GM10266 (cell line): ENCODE results near the gene IL15RA.
"Not testable (repeated sequence)": the region's sequence is repeated elsewhere in the genome, so short reads cannot be mapped to it uniquely, and the experiment has no call there.

ENCODE experiments used
- DNase-seq: peaks from one replicate; pipeline ENCODE4 v3.0.0; 2012; ENCODE audit errors: extremely low spot score
- TF ChIP-seq, protein P1 (sequence below): IDR thresholded peaks from 2 replicates; pipeline ENCODE4 v1.5.1; 2012; ENCODE audit warnings: mild to moderate bottlenecking, low read depth; ENCODE audit not compliant: control insufficient read depth, insufficient read depth; ENCODE audit errors: missing control alignments

Gene IL15RA

DNA sequence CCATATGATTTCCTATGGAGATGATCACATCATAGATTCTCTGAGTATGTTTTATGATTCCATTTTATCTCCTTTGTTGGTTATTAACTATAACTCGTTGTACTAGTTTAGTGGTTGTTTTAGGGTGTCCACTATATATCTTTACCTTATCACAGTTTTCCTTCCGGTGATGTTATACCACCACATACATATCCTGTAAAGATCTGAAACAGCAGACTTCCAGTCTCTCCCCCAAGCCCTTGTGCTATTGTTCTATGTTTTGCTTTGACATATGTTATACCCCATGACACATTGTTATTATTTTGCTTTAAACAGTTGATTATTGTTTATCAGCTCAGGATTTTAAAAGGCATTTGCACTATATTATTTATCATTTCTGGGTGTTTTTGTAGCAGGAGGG, 7.3 kb downstream of the IL15RA start:
- DNase-seq: no peak
- TF ChIP-seq, protein P1, sequence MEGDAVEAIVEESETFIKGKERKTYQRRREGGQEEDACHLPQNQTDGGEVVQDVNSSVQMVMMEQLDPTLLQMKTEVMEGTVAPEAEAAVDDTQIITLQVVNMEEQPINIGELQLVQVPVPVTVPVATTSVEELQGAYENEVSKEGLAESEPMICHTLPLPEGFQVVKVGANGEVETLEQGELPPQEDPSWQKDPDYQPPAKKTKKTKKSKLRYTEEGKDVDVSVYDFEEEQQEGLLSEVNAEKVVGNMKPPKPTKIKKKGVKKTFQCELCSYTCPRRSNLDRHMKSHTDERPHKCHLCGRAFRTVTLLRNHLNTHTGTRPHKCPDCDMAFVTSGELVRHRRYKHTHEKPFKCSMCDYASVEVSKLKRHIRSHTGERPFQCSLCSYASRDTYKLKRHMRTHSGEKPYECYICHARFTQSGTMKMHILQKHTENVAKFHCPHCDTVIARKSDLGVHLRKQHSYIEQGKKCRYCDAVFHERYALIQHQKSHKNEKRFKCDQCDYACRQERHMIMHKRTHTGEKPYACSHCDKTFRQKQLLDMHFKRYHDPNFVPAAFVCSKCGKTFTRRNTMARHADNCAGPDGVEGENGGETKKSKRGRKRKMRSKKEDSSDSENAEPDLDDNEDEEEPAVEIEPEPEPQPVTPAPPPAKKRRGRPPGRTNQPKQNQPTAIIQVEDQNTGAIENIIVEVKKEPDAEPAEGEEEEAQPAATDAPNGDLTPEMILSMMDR: no peak

DNA sequence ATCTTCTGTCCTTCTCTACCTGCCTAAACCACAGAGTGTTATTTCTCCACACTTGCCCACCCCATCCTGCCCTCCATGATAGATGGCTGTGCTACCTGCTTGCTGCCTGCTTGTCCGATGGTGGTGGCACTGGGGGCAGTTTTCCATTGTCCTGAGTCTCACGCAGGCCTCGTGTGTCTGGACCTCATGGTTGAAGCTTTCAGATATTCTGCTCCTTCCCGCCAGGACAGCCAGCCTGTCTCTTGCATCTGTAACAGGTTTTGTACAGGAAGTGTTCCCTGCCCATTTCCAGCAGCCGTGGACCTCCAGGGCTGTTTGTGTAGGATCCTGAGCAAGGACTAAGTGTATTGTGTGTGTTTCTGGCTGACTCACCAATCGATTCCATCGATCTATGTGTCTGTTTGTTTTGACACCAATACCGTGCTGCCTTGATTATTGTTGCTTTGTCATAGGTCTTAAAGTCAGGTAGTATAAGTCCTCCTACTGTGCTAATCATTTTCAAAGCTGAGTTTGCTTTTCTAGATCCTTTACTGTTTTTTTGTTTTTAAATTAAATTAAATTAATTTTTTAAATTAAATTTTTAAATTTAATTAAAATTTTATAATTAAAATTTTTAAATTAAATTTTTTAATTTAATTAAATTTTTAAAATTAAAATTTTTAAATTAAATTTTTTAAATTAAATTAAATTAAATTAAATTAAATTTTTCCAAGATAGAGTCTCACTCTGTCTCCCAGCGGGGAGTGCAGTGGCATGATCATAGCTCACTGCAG, 8.5 kb downstream of the IL15RA start:
- no peak for DNase-seq
- TF ChIP-seq, protein P1: no peak

DNA sequence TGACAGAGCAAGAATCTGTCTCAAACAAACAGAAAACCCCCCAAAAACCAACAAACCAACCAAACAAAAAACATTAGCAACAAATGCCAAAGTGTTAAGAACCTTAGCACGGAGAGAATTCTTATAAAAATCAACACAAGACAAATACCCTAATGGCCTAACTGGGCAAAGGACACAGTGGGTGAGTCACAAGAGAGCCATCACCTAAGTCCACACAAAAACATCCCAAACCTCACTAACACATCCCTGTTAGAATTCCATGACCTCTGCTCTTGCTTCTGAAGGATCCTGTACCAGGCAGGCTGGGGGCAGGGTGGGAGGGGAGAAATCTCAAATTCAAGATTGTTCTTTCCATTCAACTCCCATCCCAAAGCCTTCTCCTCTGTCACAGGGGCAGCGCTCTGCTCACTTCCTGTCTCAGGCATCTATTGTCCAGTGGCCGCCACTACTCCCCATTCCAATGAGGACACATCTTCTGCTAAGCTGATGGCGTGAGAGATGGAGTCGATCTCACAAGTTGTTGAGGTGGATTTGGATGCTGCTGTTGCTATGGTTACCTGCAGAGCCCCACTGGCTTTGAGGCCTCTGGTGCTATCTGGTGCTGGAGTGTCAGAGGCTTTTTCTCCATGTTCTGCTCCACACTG, 9.2 kb downstream of the IL15RA start:
- no peak for DNase-seq
- TF ChIP-seq, protein P1: no peak

DNA sequence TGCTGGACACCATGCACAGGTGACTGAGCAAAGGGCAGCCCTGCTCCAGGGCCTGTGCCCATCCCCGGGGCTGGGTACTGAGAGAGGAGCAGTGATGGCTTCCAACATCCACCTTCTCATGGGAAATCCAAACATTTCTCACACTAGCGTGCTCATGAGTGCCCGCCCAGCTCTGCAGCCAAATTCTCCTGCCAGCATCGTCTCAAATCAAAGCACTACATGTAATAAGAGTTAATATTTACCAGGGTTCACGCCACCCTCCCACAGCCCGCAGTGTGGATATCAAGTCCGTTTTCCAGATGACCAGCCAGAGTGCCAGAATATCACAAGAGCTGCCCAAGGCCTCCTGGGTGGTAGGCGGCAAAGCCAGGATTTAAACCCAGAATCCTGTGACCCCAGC, 12.1 kb downstream of the IL15RA start:
- DNase-seq: no peak
- TF ChIP-seq, protein P1: no peak

DNA sequence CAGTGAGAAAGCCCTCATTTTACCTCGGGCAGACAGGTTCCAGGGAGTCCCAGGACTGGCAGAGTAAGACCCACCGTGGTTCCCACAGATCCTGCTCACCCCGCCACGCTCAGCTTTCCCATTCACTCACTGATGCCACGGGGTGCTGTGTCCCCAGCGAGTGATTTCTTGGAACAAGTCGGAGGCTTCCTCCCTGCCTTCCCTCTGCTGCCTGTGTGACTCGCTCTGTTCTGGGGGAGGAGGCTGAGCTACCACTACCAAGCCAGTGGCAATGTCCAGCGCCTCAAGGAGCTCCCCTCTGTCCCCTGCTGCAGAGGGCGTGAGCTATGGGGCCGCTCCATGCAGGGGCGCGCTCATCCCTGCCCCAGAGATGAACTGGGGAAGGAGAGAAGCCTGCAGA, 12.6 kb downstream of the IL15RA start:
- no peak for DNase-seq
- TF ChIP-seq, protein P1: no peak

DNA sequence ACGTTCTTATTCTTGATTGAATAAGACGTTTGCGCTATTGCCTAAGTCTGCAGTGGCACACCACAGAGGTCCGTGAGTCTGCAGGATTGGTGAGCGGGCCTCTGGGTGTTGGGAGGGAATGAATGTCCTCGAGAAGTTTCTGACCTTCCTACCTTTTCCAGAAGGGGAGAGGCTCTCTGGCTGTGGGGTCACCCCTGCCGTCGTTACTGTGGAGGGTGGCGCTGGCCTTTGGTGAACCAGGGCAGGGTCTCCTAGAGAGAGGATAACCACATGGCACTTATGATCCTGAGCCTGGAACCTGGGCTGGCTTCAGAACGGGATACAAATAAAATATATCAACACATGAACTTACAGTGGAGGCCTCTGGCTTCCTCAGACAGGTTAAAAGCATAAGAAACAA, 13.8 kb downstream of the IL15RA start:
- DNase-seq: no peak
- TF ChIP-seq, protein P1: no peak

DNA sequence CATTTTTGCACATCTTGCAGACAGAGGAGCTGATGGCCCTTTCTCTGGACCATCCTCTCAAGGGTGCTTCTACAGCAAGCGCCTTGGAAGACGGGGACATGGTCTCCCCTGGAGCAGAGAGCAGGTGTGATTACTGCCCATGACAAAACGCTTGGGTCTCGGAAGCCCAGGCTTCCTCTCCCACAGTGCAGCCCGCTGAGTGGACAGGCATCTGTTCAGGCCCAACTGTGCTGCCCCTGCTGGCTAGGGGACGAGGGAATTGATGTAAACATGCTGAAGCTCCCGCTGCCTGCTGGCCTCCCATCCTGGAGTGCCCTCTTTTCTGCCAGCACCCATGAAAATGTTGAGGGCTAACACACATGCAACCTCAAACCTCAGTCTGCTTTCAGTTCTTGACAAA, 14.3 kb downstream of the IL15RA start:
- TF ChIP-seq, protein P1: no peak
- no peak for DNase-seq

DNA sequence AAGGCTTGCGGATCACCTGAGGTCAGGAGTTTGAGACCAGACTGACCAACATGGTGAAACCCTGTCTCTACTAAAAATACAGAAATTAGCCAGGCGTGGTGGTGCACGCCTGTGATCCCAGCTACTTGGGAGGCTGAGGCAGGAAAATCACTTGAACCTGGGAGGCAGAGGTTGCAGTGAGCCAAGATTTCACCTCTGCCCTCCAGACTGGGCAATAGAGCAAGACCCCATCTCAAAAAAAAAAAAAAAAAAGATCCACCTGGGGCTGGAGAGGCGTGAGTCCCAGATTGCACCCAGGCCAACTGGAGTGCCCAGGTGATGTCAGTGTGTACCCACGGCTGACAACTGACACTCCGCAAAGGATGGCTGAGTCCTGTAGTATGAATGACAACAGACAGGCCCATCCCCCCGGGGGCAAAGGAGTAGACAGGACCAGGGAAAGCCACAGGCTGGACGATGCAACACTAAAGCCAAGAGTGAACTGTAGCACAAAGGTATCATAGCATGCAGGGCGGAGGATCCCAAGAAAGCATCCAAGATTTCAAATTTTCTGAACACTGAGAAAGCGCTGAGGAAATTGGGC, 14.9 kb downstream of the IL15RA start:
- not testable (repeated sequence) for DNase-seq
